Stimulated activated memory B cell treated with anti-CD40 and anti-IgM and Interleukin-4, amounts not matched to agents 10 μg/mL and 1 μg/mL and 100 μg/mL, for 72 hours (primary cell): ENCODE data around the gene KCTD20.

Source experiments
- ATAC-seq: fragments of 150-1000 bp; cut with Tn5 transposase; 2 replicates; pipeline ENCODE4 v1.10.0; 2021
- H3K27ac Mint-ChIP-seq: one replicate; pipeline ENCODE4 v1.8.0; 2022; ENCODE audit warnings: mild to moderate bottlenecking, mixed read lengths
- H3K27me3 Mint-ChIP-seq: one replicate; pipeline ENCODE4 v1.8.0; 2022; ENCODE audit warnings: mixed read lengths
- H3K36me3 Mint-ChIP-seq: one replicate; pipeline ENCODE4 v1.8.0; 2022; ENCODE audit warnings: mixed read lengths
- H3K4me1 Mint-ChIP-seq: one replicate; pipeline ENCODE4 v1.8.0; 2022; ENCODE audit warnings: mixed read lengths
- H3K4me3 Mint-ChIP-seq: one replicate; pipeline ENCODE4 v1.8.0; 2022; ENCODE audit warnings: mild to moderate bottlenecking, moderate library complexity, mixed read lengths
- H3K9me3 Mint-ChIP-seq: one replicate; pipeline ENCODE4 v1.8.0; 2022; ENCODE audit warnings: mixed read lengths

Gene KCTD20

GRCh38 chr6:36499918-36500317, 57.1 kb downstream of the KCTD20 start:
- Mint-ChIP-seq H3K36me3 (peaks cover 55% of the 10 kb centered on the region), H3K4me1 (no peaks in the 10 kb centered on the region), H3K27me3 (no peaks in the 10 kb centered on the region), H3K27ac (no peak overlapping the region), H3K9me3 (no peaks in the 10 kb centered on the region), H3K4me3 (no peak overlapping the region)
- ATAC-seq, result no peak

GRCh38 chr6:36501686-36502085, 58.9 kb downstream of the KCTD20 start:
- no peaks in the 10 kb centered on the region for H3K27me3 Mint-ChIP-seq
- peaks cover 52% of the 10 kb centered on the region for H3K36me3 Mint-ChIP-seq
- no peak overlapping the region for H3K27ac Mint-ChIP-seq
- no peak overlapping the region for H3K4me3 Mint-ChIP-seq
- no peaks in the 10 kb centered on the region for H3K9me3 Mint-ChIP-seq
- H3K4me1 Mint-ChIP-seq, result no peaks in the 10 kb centered on the region
- ATAC-seq, result no peak

GRCh38 chr6:36504181-36504580, 61.4 kb downstream of the KCTD20 start:
- H3K9me3 Mint-ChIP-seq, result no peaks in the 10 kb centered on the region
- no peak overlapping the region for H3K4me3 Mint-ChIP-seq

DNA sequence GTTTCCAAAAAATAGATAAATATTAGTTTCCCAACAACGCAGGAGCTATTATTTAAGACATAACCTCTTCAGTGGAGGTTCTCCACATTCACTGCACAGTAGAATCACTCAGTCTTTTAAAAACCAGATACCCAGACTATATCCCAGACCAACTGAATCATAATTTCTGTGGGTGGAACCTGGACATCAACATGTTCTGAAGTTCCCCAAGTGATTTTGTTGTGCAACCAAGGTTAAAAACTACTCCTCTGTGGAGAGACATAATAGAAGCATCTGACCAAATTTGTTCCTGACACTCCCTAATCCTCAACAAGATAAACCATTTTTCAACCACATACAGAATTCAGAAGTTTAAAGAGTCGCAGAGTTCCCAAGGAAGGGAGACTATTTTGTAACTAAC, 62.2 kb downstream of the KCTD20 start:
- no peak for ATAC-seq
- no peak overlapping the region for H3K4me3 Mint-ChIP-seq
- H3K27ac Mint-ChIP-seq, result no peak overlapping the region
- H3K4me1 Mint-ChIP-seq, result no peaks in the 10 kb centered on the region
- peaks cover 48% of the 10 kb centered on the region for H3K36me3 Mint-ChIP-seq
- H3K27me3 Mint-ChIP-seq, result no peaks in the 10 kb centered on the region
- H3K9me3 Mint-ChIP-seq, result no peaks in the 10 kb centered on the region

More at GRCh38 chr6:36504181-36504580, 61.4 kb downstream of the KCTD20 start:
- H3K4me1 Mint-ChIP-seq, result no peaks in the 10 kb centered on the region
- ATAC-seq, result no peak
- peaks cover 47% of the 10 kb centered on the region for H3K36me3 Mint-ChIP-seq
- H3K27ac Mint-ChIP-seq, result no peak overlapping the region
- H3K27me3 Mint-ChIP-seq, result no peaks in the 10 kb centered on the region

DNA sequence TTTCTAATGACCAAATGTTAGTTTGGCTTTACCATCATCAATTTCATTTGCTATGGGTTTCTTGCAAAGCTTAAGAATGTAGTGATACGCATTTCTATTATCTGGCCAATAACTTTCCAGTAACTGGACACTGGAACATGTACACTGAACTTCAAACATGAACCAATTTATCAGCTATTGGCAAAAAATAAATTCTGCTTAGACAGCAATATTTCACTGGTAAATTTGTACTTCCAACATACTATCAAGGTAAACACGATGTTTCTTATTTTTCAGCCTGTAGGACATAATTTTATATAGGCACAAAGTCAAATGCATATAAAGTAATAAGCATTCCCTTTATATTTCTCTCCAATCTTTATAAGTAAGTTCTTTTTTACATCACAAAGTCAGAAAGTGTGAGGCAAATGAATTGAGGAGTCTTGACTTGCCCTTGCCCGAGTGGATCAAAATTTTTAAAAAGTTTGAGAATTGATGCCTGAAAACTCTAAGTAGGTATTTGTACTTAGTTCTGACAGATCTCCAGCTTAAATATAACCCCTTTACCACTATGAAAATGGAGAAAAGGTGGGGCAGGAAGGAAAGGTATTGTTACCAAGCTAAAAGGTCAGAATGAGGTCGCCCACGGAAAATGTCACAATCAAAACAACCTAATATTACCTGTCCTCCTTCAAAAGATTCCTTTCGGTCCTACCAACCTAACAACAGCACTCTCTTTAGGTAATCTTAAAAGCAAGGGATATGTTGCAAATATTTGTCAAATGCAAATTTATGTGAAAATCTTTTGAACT, 63.1 kb downstream of the KCTD20 start:
- Mint-ChIP-seq H3K4me3 (no peak overlapping the region), H3K4me1 (no peaks in the 10 kb centered on the region), H3K36me3 (peaks cover 56% of the 10 kb centered on the region), H3K27ac (no peak overlapping the region), H3K9me3 (no peaks in the 10 kb centered on the region), H3K27me3 (no peaks in the 10 kb centered on the region)
- no peak for ATAC-seq

DNA sequence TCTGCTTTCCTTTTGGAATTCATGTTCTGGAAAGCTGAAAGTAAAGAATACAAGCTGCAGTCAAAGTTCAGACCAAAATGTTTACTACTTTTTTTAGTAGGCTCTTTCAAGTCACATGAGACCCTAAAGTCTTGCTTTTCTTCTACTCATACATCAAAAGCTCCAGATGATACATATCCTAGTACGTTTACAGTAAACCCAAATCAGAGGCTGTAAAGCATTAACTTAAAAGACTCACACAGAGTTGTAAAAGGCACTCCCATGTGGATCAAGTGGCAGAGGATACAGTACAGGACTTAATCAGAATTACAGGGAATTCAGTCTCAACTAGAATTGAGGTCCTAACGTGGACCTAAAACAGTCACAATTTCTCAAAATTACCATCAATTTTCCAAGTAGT, 63.8 kb downstream of the KCTD20 start:
- Mint-ChIP-seq H3K36me3 (peaks cover 60% of the 10 kb centered on the region), H3K27me3 (no peaks in the 10 kb centered on the region), H3K9me3 (no peaks in the 10 kb centered on the region), H3K4me1 (no peaks in the 10 kb centered on the region), H3K4me3 (no peak overlapping the region), H3K27ac (peak overlapping the region; percentile 28)
- ATAC-seq, result no peak

- Mint-ChIP-seq H3K27me3 (no peaks in the 10 kb centered on the region), H3K36me3 (peaks cover 59% of the 10 kb centered on the region), H3K4me1 (no peaks in the 10 kb centered on the region), H3K4me3 (no peak overlapping the region), H3K27ac (no peak overlapping the region), H3K9me3 (no peaks in the 10 kb centered on the region)
- no peak for ATAC-seq
These were observed 65.7 kb downstream of the KCTD20 start for GRCh38 chr6:36508532-36508931.

DNA sequence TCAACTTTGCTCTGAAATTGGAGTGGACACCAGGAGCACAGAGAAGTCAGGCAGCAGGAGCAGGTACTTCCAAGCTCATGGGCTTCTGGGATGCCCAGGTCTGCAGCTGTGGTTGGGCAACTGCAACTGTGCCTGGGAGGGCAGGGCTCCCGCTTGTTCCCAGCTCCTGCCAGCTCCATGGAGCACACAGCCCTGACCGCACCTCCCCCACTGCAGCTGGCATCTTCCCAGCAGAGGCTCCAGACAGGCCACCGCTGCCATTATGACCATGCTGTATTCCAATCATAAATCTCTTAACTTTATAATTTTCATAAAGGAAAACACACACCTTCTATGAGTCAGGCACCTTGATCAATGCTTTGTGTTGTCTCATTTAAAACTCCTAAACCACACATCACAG, 67.6 kb downstream of the KCTD20 start:
- no peak overlapping the region for H3K27ac Mint-ChIP-seq
- H3K4me1 Mint-ChIP-seq, result no peaks in the 10 kb centered on the region
- H3K27me3 Mint-ChIP-seq, result no peaks in the 10 kb centered on the region
- H3K9me3 Mint-ChIP-seq, result no peaks in the 10 kb centered on the region
- peaks cover 48% of the 10 kb centered on the region for H3K36me3 Mint-ChIP-seq
- no peak overlapping the region for H3K4me3 Mint-ChIP-seq
- ATAC-seq, result no peak

- H3K27ac Mint-ChIP-seq, result no peak overlapping the region
- H3K9me3 Mint-ChIP-seq, result no peaks in the 10 kb centered on the region
- ATAC-seq, result no peak
- H3K36me3 Mint-ChIP-seq, result peaks cover 35% of the 10 kb centered on the region
- no peak overlapping the region for H3K4me3 Mint-ChIP-seq
- H3K27me3 Mint-ChIP-seq, result no peaks in the 10 kb centered on the region
- H3K4me1 Mint-ChIP-seq, result no peaks in the 10 kb centered on the region
These were observed 72.0 kb downstream of the KCTD20 start for GRCh38 chr6:36514554-36515456.

DNA sequence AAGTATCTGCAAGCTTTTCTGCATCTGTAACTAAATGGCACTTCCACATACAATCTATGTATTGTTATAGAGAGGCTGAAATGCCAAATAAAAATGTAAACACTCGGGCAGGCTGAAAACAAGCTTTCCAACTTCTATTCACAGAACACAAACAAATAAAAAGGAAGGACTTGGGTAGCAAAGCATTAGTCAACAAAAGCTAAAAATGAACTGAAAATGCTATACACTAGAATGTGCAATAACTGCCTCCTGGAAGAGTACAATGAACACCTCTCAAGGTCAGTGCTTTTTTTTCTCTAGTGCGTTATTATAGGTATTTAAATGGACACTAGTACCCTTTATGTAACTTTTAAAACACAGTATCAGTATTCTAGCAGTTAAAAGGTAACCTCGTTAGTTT, 73.0 kb downstream of the KCTD20 start:
- Mint-ChIP-seq H3K4me1 (no peaks in the 10 kb centered on the region), H3K9me3 (no peaks in the 10 kb centered on the region), H3K27me3 (no peaks in the 10 kb centered on the region), H3K36me3 (peaks cover 30% of the 10 kb centered on the region), H3K27ac (no peak overlapping the region), H3K4me3 (no peak overlapping the region)
- ATAC-seq, result no peak

DNA sequence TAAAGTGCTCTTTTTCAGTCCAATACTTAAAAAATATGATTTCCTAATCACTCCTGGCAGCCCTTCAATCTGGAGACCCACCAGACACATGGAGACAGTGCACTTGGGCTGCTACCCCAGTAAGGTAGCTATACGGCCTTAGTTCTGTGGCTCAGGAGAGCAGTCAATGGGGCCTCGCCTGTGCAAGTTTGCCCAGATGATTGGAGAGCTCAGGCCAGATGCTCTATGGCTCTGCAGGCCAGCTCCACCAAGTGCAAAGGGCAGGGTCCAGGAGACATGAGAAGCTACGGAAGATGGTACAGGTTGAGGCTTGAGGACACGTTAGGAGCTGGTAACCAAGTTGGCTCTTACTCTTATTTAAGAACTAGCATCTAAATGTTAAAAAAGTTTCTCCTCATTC, 73.8 kb downstream of the KCTD20 start:
- H3K36me3 Mint-ChIP-seq, result peaks cover 26% of the 10 kb centered on the region

DNA sequence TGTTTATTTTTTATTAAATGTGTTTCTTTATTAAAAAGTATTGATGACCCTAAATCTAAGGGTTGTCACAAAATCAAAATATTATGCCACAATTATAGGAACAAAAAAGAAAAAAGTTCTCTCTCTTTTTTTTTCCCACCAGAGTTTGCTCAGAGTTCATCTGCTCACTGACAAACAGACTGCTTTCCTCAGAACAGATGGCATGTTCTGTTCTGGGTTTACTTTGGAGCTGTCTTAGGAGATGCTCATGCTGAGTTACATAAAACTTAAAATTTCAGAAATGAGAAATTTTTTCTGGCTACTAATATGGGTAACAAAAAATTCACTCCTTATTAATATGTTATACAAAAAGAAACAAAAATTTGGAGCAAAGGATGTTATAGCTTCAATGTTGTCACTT, 74.2 kb downstream of the KCTD20 start:
- Mint-ChIP-seq H3K36me3 (peaks cover 24% of the 10 kb centered on the region), H3K4me1 (no peaks in the 10 kb centered on the region), H3K9me3 (no peaks in the 10 kb centered on the region), H3K4me3 (no peak overlapping the region), H3K27me3 (no peaks in the 10 kb centered on the region), H3K27ac (no peak overlapping the region)
- no peak for ATAC-seq

More for the DNA sequence above, 73.8 kb downstream of the KCTD20 start:
- no peaks in the 10 kb centered on the region for H3K4me1 Mint-ChIP-seq
- H3K9me3 Mint-ChIP-seq, result no peaks in the 10 kb centered on the region
- ATAC-seq, result no peak
- H3K27me3 Mint-ChIP-seq, result no peaks in the 10 kb centered on the region
- no peak overlapping the region for H3K4me3 Mint-ChIP-seq
- no peak overlapping the region for H3K27ac Mint-ChIP-seq

DNA sequence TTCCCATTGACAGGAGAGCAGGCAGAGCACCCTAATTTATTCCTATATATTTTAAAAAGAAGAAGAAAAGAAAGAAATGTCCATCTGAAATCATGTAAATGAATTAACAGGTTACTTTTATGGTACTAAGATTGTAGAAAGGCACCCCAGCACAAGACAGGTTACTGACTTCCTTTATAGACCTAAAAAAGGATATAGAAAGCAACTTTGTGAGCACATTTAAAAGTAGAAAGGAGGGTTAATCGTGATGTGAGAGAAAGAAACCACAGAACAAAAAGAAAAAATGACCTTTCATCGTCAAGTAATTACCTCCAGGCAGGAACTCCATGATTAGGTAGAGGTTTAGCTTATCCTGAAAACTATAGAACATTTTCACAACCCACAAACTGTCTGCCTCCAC, 74.6 kb downstream of the KCTD20 start:
- ATAC-seq, result no peak
- no peaks in the 10 kb centered on the region for H3K4me1 Mint-ChIP-seq
- no peaks in the 10 kb centered on the region for H3K27me3 Mint-ChIP-seq
- no peak overlapping the region for H3K27ac Mint-ChIP-seq
- H3K4me3 Mint-ChIP-seq, result no peak overlapping the region
- peaks cover 24% of the 10 kb centered on the region for H3K36me3 Mint-ChIP-seq
- H3K9me3 Mint-ChIP-seq, result no peaks in the 10 kb centered on the region

- Mint-ChIP-seq H3K27me3 (no peaks in the 10 kb centered on the region), H3K9me3 (no peaks in the 10 kb centered on the region), H3K36me3 (peaks cover 40% of the 10 kb centered on the region), H3K4me1 (no peaks in the 10 kb centered on the region), H3K27ac (no peak overlapping the region), H3K4me3 (no peak overlapping the region)
- ATAC-seq, result no peak
These were observed 76.6 kb downstream of the KCTD20 start for GRCh38 chr6:36519352-36519751.

DNA sequence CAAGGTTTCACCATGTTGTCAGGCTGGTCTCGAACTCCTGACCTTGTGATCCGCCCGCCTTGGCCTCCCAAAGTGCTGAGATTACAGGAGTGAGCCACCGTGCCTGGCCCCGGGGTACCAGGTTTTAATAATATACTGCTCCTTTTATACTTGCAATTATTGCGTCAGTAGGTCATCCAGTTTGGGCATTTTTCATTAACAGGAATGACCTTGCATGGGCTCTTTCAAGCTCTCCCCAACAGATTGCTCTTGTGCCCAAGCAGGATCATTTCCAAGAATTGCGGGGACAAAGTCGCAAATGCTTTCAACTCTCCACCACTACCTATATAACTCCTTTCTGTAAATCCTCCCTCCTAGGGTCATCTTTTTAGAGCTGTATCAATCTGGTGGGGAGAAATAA, 80.7 kb downstream of the KCTD20 start:
- no peak overlapping the region for H3K27ac Mint-ChIP-seq
- H3K4me1 Mint-ChIP-seq, result peaks cover 9% of the 10 kb centered on the region
- H3K27me3 Mint-ChIP-seq, result no peaks in the 10 kb centered on the region
- no peaks in the 10 kb centered on the region for H3K9me3 Mint-ChIP-seq
- no peak for ATAC-seq
- H3K36me3 Mint-ChIP-seq, result peaks cover 67% of the 10 kb centered on the region
- no peak overlapping the region for H3K4me3 Mint-ChIP-seq
